Measurements from ENCODE around the gene EPN2. TPM values are rescaled to one million over a fixed set of nuclear protein-coding genes. Genes with fewer than 3 reads are reported as not detected.

EPN2 gene
- total and polyA plus RNA-seq, 4 donors = 46.6 to 114 (median 84.0) TPM

- Histone ChIP-seq H3K27ac (ENCODE audit: low read depth, low read length) (no peak overlapping the region), H3K27me3 (ENCODE audit: control insufficient read depth, insufficient read depth, low read length) (no peaks in the 10 kb centered on the region), H3K4me3 (ENCODE audit: low read depth, low read length) (no peak overlapping the region), H3K4me1 (ENCODE audit: control insufficient read depth, insufficient read depth, low read length) (peaks cover 26% of the 10 kb centered on the region), H3K9me3 (ENCODE audit: control insufficient read depth, insufficient read depth, low read length) (no peaks in the 10 kb centered on the region), H3K36me3 (ENCODE audit: control insufficient read depth, insufficient read depth, low read length) (peaks cover 29% of the 10 kb centered on the region)
- DNase-seq (ENCODE audit: low read depth in 4 of 6, low spot score in 6 of 6) = no peak
- WGBS (ENCODE audit: insufficient coverage) = 100% methylated on average over 1 of the region's 1 CpG
Measured at GRCh38 chr17:19322861-19323260, 85.7 kb downstream of the EPN2 start.

- Histone ChIP-seq H3K9me3 (ENCODE audit: control insufficient read depth, insufficient read depth, low read length) (no peaks in the 10 kb centered on the region), H3K36me3 (ENCODE audit: control insufficient read depth, insufficient read depth, low read length) (peaks cover 45% of the 10 kb centered on the region), H3K27ac (ENCODE audit: low read depth, low read length) (no peak overlapping the region), H3K27me3 (ENCODE audit: control insufficient read depth, insufficient read depth, low read length) (no peaks in the 10 kb centered on the region), H3K4me1 (ENCODE audit: control insufficient read depth, insufficient read depth, low read length) (peaks cover 6% of the 10 kb centered on the region), H3K4me3 (ENCODE audit: low read depth, low read length) (no peak overlapping the region)
- no peak for DNase-seq (ENCODE audit: low read depth in 4 of 6, low spot score in 6 of 6)
Measured at GRCh38 chr17:19325542-19325941, 88.4 kb downstream of the EPN2 start.

GRCh38 chr17:19327031-19327783 is 90.0 kb downstream of the EPN2 start:
- H3K9me3 ChIP-seq (ENCODE audit: control insufficient read depth, insufficient read depth, low read length) = no peaks in the 10 kb centered on the region
- peaks cover 39% of the 10 kb centered on the region for H3K36me3 ChIP-seq (ENCODE audit: control insufficient read depth, insufficient read depth, low read length)
- 90% methylated on average over 6 of the region's 14 CpGs for WGBS (ENCODE audit: insufficient coverage)
- no peak overlapping the region for H3K27ac ChIP-seq (ENCODE audit: low read depth, low read length)
- H3K27me3 ChIP-seq (ENCODE audit: control insufficient read depth, insufficient read depth, low read length) = no peaks in the 10 kb centered on the region
- no peak for DNase-seq (ENCODE audit: low read depth in 4 of 6, low spot score in 6 of 6)
- H3K4me1 ChIP-seq (ENCODE audit: control insufficient read depth, insufficient read depth, low read length) = peaks cover 8% of the 10 kb centered on the region
- H3K4me3 ChIP-seq (ENCODE audit: low read depth, low read length) = no peak overlapping the region

DNA sequence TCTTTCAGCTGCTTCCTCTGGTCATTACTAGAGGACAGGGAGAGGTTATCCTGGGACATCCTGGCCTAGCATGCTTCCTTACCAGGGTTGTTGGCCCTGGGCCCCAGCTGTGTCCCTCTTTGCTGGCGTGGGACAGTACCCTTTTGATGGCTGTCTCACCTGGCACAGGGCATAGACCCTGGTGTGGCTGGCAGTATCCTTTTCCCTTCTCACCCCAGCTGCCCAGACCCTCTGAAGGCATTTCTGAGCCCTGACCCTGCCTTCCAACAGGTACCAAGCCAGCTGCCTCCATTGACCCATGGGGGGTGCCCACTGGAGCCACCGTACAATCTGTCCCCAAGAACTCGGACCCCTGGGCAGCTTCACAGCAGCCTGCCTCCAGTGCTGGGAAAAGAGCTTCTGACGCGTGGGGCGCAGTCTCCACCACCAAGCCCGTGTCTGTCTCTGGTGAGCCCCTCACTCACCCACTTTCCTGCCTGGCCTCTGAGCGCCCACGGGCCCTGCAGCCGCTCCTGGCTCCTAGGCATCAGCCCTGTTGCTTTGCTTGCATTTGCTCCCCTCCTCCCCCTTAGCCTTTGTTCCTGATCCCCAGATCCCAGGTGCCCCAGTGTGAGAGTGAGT is 91.4 kb downstream of the EPN2 start:
- peaks cover 12% of the 10 kb centered on the region for H3K4me1 ChIP-seq (ENCODE audit: control insufficient read depth, insufficient read depth, low read length)
- WGBS (ENCODE audit: insufficient coverage) = 94% methylated on average over 7 of the region's 10 CpGs
- no peaks in the 10 kb centered on the region for H3K27me3 ChIP-seq (ENCODE audit: control insufficient read depth, insufficient read depth, low read length)
- no peaks in the 10 kb centered on the region for H3K9me3 ChIP-seq (ENCODE audit: control insufficient read depth, insufficient read depth, low read length)
- DNase-seq (ENCODE audit: low read depth in 4 of 6, low spot score in 6 of 6) = no peak
- no peak overlapping the region for H3K27ac ChIP-seq (ENCODE audit: low read depth, low read length)
- H3K36me3 ChIP-seq (ENCODE audit: control insufficient read depth, insufficient read depth, low read length) = peaks cover 50% of the 10 kb centered on the region
- no peak overlapping the region for H3K4me3 ChIP-seq (ENCODE audit: low read depth, low read length)

DNA sequence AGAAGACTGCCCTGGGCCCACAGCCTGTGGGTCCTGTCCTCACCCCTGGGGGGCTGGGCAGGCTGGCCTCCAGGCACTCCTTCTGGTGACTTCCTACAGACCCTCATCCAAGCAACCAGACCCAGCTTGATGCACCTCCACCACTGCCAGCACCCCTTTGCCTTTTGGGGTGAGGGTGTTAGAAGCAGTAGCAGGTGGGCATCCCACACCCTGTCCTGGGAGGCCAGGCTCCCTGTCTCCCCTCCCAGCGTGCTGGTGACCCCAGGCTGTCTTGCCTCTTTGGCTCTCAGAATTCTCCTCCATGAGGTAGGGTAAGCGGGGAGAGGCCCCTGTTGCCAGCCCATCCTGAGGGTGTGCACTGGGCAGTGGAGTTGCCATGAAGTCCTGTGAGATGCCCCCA is 92.0 kb downstream of the EPN2 start:
- Histone ChIP-seq H3K27me3 (ENCODE audit: control insufficient read depth, insufficient read depth, low read length) (no peaks in the 10 kb centered on the region), H3K36me3 (ENCODE audit: control insufficient read depth, insufficient read depth, low read length) (peaks cover 56% of the 10 kb centered on the region), H3K9me3 (ENCODE audit: control insufficient read depth, insufficient read depth, low read length) (no peaks in the 10 kb centered on the region), H3K4me3 (ENCODE audit: low read depth, low read length) (no peak overlapping the region), H3K27ac (ENCODE audit: low read depth, low read length) (no peak overlapping the region), H3K4me1 (ENCODE audit: control insufficient read depth, insufficient read depth, low read length) (peaks cover 12% of the 10 kb centered on the region)
- no peak for DNase-seq (ENCODE audit: low read depth in 4 of 6, low spot score in 6 of 6)
- 94% methylated on average over 2 of the region's 2 CpGs for WGBS (ENCODE audit: insufficient coverage)

GRCh38 chr17:19329839-19330238 is 92.7 kb downstream of the EPN2 start:
- Histone ChIP-seq H3K27me3 (ENCODE audit: control insufficient read depth, insufficient read depth, low read length) (no peaks in the 10 kb centered on the region), H3K27ac (ENCODE audit: low read depth, low read length) (no peak overlapping the region), H3K36me3 (ENCODE audit: control insufficient read depth, insufficient read depth, low read length) (peaks cover 60% of the 10 kb centered on the region), H3K9me3 (ENCODE audit: control insufficient read depth, insufficient read depth, low read length) (no peaks in the 10 kb centered on the region), H3K4me1 (ENCODE audit: control insufficient read depth, insufficient read depth, low read length) (peaks cover 12% of the 10 kb centered on the region), H3K4me3 (ENCODE audit: low read depth, low read length) (no peak overlapping the region)
- no peak for DNase-seq (ENCODE audit: low read depth in 4 of 6, low spot score in 6 of 6)
- whole genome bisulfite sequencing (ENCODE audit: insufficient coverage) = 93% methylated on average over 2 of the region's 2 CpGs

- H3K36me3 ChIP-seq (ENCODE audit: control insufficient read depth, insufficient read depth, low read length) = peaks cover 60% of the 10 kb centered on the region
- DNase-seq (ENCODE audit: low read depth in 4 of 6, low spot score in 6 of 6) = no peak
- no peaks in the 10 kb centered on the region for H3K9me3 ChIP-seq (ENCODE audit: control insufficient read depth, insufficient read depth, low read length)
- H3K4me3 ChIP-seq (ENCODE audit: low read depth, low read length) = no peak overlapping the region
- no peaks in the 10 kb centered on the region for H3K27me3 ChIP-seq (ENCODE audit: control insufficient read depth, insufficient read depth, low read length)
- H3K27ac ChIP-seq (ENCODE audit: low read depth, low read length) = no peak overlapping the region
- WGBS (ENCODE audit: insufficient coverage) = 44% methylated on average over 3 of the region's 3 CpGs
- H3K4me1 ChIP-seq (ENCODE audit: control insufficient read depth, insufficient read depth, low read length) = peaks cover 12% of the 10 kb centered on the region
Measured at GRCh38 chr17:19330271-19330670, 93.1 kb downstream of the EPN2 start.

- Histone ChIP-seq H3K27me3 (ENCODE audit: control insufficient read depth, insufficient read depth, low read length) (no peaks in the 10 kb centered on the region), H3K9me3 (ENCODE audit: control insufficient read depth, insufficient read depth, low read length) (no peaks in the 10 kb centered on the region), H3K27ac (ENCODE audit: low read depth, low read length) (no peak overlapping the region), H3K4me3 (ENCODE audit: low read depth, low read length) (no peak overlapping the region), H3K4me1 (ENCODE audit: control insufficient read depth, insufficient read depth, low read length) (peaks cover 12% of the 10 kb centered on the region), H3K36me3 (ENCODE audit: control insufficient read depth, insufficient read depth, low read length) (peaks cover 68% of the 10 kb centered on the region)
- no CpG with 5 or more reads among the region's 4 CpGs for WGBS (ENCODE audit: insufficient coverage)
- peak in 1 of 6 donors; percentile 44 for DNase-seq (ENCODE audit: low read depth in 4 of 6, low spot score in 6 of 6)
Measured at GRCh38 chr17:19331134-19331533, 94.0 kb downstream of the EPN2 start.

- no peaks in the 10 kb centered on the region for H3K9me3 ChIP-seq (ENCODE audit: control insufficient read depth, insufficient read depth, low read length)
- H3K27me3 ChIP-seq (ENCODE audit: control insufficient read depth, insufficient read depth, low read length) = no peaks in the 10 kb centered on the region
- peaks cover 17% of the 10 kb centered on the region for H3K4me1 ChIP-seq (ENCODE audit: control insufficient read depth, insufficient read depth, low read length)
- DNase-seq (ENCODE audit: low read depth in 4 of 6, low spot score in 6 of 6) = peak in 1 of 6 donors; percentile 49
- H3K4me3 ChIP-seq (ENCODE audit: low read depth, low read length) = no peak overlapping the region
- H3K27ac ChIP-seq (ENCODE audit: low read depth, low read length) = no peak overlapping the region
- WGBS (ENCODE audit: insufficient coverage) = 75% methylated on average over 10 of the region's 13 CpGs
- H3K36me3 ChIP-seq (ENCODE audit: control insufficient read depth, insufficient read depth, low read length) = peaks cover 73% of the 10 kb centered on the region
Measured at GRCh38 chr17:19331543-19332245, 94.5 kb downstream of the EPN2 start.

Data from spinal cord (tissue), 10 donors.